PC-3 (cell line): Measurements from ENCODE around the gene PFDN2. TPM values are rescaled to one million over a fixed set of nuclear protein-coding genes. Genes with fewer than 3 reads are reported as not detected.

Experiments
- ATAC-seq: fragments of 200-7000 bp; cut with Tn5 transposase; 2 replicates; pipeline ENCODE4 v1.9.1; 2020; ENCODE audit warnings: mild to moderate bottlenecking, moderate library complexity
- Bru-seq: library from RNA; stranded (reverse); fragments of 400-500 nt; gene quantifications from one replicate; lab custom pipeline; 2021; lab: Mats Ljungman, UMichigan
- BruChase-seq, 2 experiments: library from RNA; stranded (reverse); fragments of 400-500 nt; gene quantifications; one replicate each; lab custom pipeline; 2021; lab: Mats Ljungman, UMichigan
- BruUV-seq: library from RNA; stranded (reverse); fragments of 400-500 nt; replicated peaks from 2 replicates; lab custom pipeline; 2021; lab: Mats Ljungman, UMichigan
- CTCF ChIA-PET: fragments of 300-600 bp; sonication (Branson Sonifier 250); formaldehyde crosslinking; loops from one replicate; lab custom pipeline; 2022; ENCODE audit warnings: antibody characterized with exemption; lab: Charles Lee
- POLR2A ChIA-PET: fragments of 300-600 bp; sonication (Branson Sonifier 250); formaldehyde crosslinking; loops from one replicate; lab custom pipeline; 2022; ENCODE audit warnings: antibody characterized with exemption; ENCODE audit not compliant: unreplicated experiment; lab: Charles Lee
- DNase-seq: peaks from one replicate; pipeline ENCODE4 v3.0.0-alpha.2; 2015
- H2AFZ ChIP-seq: fragments of 300-600 bp; sonication (generic); 2 replicates; pipeline ENCODE4 v1.6.0; 2016; ENCODE audit warnings: antibody characterized with exemption, low read length
- H3F3A ChIP-seq: fragments of 300-600 bp; sonication (generic); one replicate; pipeline ENCODE4 v1.6.0; 2017; ENCODE audit warnings: antibody characterized with exemption, low read length, control low read depth, mild to moderate bottlenecking; ENCODE audit not compliant: unreplicated experiment
- H3K27ac ChIP-seq: fragments of 300-600 bp; sonication (generic); 2 replicates; pipeline ENCODE4 v1.5.1; 2016; ENCODE audit warnings: mild to moderate bottlenecking, low read length
- H3K27me3 ChIP-seq: fragments of 300-600 bp; sonication (generic); 2 replicates; pipeline ENCODE4 v1.6.1; 2016; ENCODE audit warnings: low read length, mixed read lengths
- H3K36me3 ChIP-seq: fragments of 300-600 bp; sonication (generic); 2 replicates; pipeline ENCODE4 v1.6.1; 2016; ENCODE audit warnings: low read depth, mixed run types, low read length, mixed read lengths
- H3K4me1 ChIP-seq: fragments of 300-600 bp; sonication (generic); 2 replicates; pipeline ENCODE4 v1.5.1; 2016; ENCODE audit warnings: low read length; ENCODE audit not compliant: insufficient read depth
- H3K4me2 ChIP-seq: fragments of 300-600 bp; sonication (generic); 2 replicates; pipeline ENCODE4 v1.6.0; 2016; ENCODE audit warnings: low read length
- H3K4me3 ChIP-seq: fragments of 300-600 bp; sonication (generic); 2 replicates; pipeline ENCODE4 v1.5.1; 2016; ENCODE audit warnings: mild to moderate bottlenecking, low read length, mixed read lengths
- H3K79me2 ChIP-seq: fragments of 300-600 bp; sonication (generic); 2 replicates; pipeline ENCODE4 v1.6.1; 2017; ENCODE audit warnings: low read length, mixed read lengths
- H3K9ac ChIP-seq: fragments of 300-600 bp; sonication (generic); 2 replicates; pipeline ENCODE4 v1.6.0; 2016; ENCODE audit warnings: mild to moderate bottlenecking, low read length
- H3K9me2 ChIP-seq: fragments of 300-600 bp; sonication (generic); replicated peaks from 2 replicates; pipeline ENCODE4 v1.6.1; 2016; ENCODE audit warnings: mixed run types, low read length, mixed read lengths
- H3K9me3 ChIP-seq: fragments of 300-600 bp; sonication (generic); 2 replicates; pipeline ENCODE4 v1.6.1; 2016; ENCODE audit warnings: low read length, mixed read lengths
- H4K20me1 ChIP-seq: fragments of 300-600 bp; sonication (generic); 2 replicates; pipeline ENCODE4 v1.6.1; 2016; ENCODE audit warnings: low read length, mixed read lengths
- CTCF ChIP-seq: fragments of 300-600 bp; sonication (generic); conservative IDR thresholded peaks from 2 replicates; pipeline ENCODE4 v1.5.1; 2017; ENCODE audit warnings: antibody characterized with exemption, low read depth, mild to moderate bottlenecking, low read length
- EZH2 ChIP-seq: fragments of 300-600 bp; sonication (generic); IDR thresholded peaks from one replicate; pipeline ENCODE4 v1.6.1; 2017; ENCODE audit warnings: antibody characterized with exemption, mild to moderate bottlenecking, low read length; ENCODE audit not compliant: unreplicated experiment
- EZH2phosphoT487 ChIP-seq: fragments of 300-600 bp; sonication (generic); IDR thresholded peaks from 2 replicates; pipeline ENCODE4 v1.6.1; 2018; ENCODE audit warnings: mild to moderate bottlenecking, antibody characterized with exemption, low read length, borderline replicate concordance
- intact Hi-C: fragments of 100-400 bp; cut with micrococcal nuclease; formaldehyde crosslinking; loops from 2 replicates; pipeline ENCODE4 v1.9.0; 2023
- long read RNA-seq: library from polyadenylated mRNA; unstranded; transcript quantifications from one replicate; pipeline ENCODE4 v2.0.0, GENCODE V29; 2021; ENCODE audit not compliant: unreplicated experiment
- total RNA-seq: library from RNA; depleted of rRNA; stranded (reverse); fragments of >200 nt; gene quantifications from 2 replicates; pipeline ENCODE4 v1.2.3, GENCODE V29; 2014; rRNA removed

PFDN2 gene
- 174 and 197 TPM in 2 replicates for total RNA-seq
- Bru-seq, nascent RNA: percentile 98 among the genes with signal in this experiment
- BruChase-seq, experiment 1, labeled RNA remaining after a 6-hour chase: percentile 97 among the genes with signal in this experiment
- BruChase-seq, experiment 2, labeled RNA remaining after a 2-hour chase: percentile 96 among the genes with signal in this experiment
- long read RNA-seq, transcript PFDN2-201 (4 exons, 677 nt): major isoform, 173 of 212 reads
- long read RNA-seq, transcript PFDN2-202 (2 exons, 408 nt): minor isoform, 7 of 212 reads
- long read RNA-seq, partial matches to known transcripts: 20 of 212 reads
- long read RNA-seq, other reads (novel, unspliced or antisense): 12 of 212 reads

GRCh38 chr1:161117759-161118581 is at the start of gene PFDN2, which contains the start of gene NIT1:
Gene PFDN2, minus strand, starts transcription at chr1:161118037. Its CDS starts 11 bp downstream, at chr1:161118026.
Gene NIT1, plus strand, starts transcription at chr1:161118105. Its CDS starts 72 bp downstream, at chr1:161118177.
- CTCF ChIA-PET: no interaction called here
- TF ChIP-seq CTCF (no peak), EZH2phosphoT487 (no peak), EZH2 (no peak)
- Histone ChIP-seq H3K9me2 (no peaks in the 10 kb centered on the region), H3K27ac (peak within 1 kb of the TSS; percentile 77), H3K4me2 (peak within 1 kb of the TSS; percentile 83), H3K4me3 (peak within 1 kb of the TSS; percentile 85), H3K4me1 (peaks cover 54% of the 10 kb centered on the region), H3F3A (peaks cover 4% of the 10 kb centered on the region), H3K79me2 (peaks cover 68% of the 10 kb centered on the region), H3K9me3 (no peaks in the 10 kb centered on the region), H3K36me3 (peaks cover 48% of the 10 kb centered on the region), H4K20me1 (peaks cover 24% of the 10 kb centered on the region), H3K27me3 (no peaks in the 10 kb centered on the region), H2AFZ (peak within 1 kb of the TSS; percentile 78), H3K9ac (peak within 1 kb of the TSS; percentile 94)
- BruUV-seq: no TSS peak
- ATAC-seq (peak; percentile 71), DNase-seq (peak; percentile 90)
- intact Hi-C loops: loop anchor here (1.0 to 10.0 kb wide), 3 partner anchors 35 to 93 kb away; partner anchors contain the start of genes F11R, UFC1 and USP21
- POLR2A ChIA-PET: interaction anchor here (1.0 to 1.3 kb wide), 2 partner anchors 15 to 47 kb away, joined by 6 read pairs; partner anchors contain the start of gene DEDD

GRCh38 chr1:161166669-161167548 is 49.1 kb upstream of the PFDN2 start:
- peak overlapping the region; percentile 75 for H3K4me3 ChIP-seq
- no peaks in the 10 kb centered on the region for H3K9me2 ChIP-seq
- peak overlapping the region; percentile 71 for H3K9ac ChIP-seq
- POLR2A ChIA-PET: interaction anchor here (0.5 kb wide), 1 partner anchor 104 kb away, joined by 7 read pairs; no protein-coding TSS in a partner anchor
- H3K36me3 ChIP-seq: peaks cover 21% of the 10 kb centered on the region; the same call in 1 of the 2 replicates
- intact Hi-C loops: no loop called here
- no peak for DNase-seq
- CTCF ChIA-PET: interaction anchor here (0.6 to 1.2 kb wide), 5 partner anchors 10 to 208 kb away, joined by 3 to 5 read pairs (median 3); partner anchors contain the start of genes B4GALT3 and TOMM40L
- BruUV-seq: TSS peak; percentile 45
- H4K20me1 ChIP-seq: no peaks in the 10 kb centered on the region
- peak; percentile 13 for ATAC-seq
- TF ChIP-seq CTCF (no peak), EZH2phosphoT487 (no peak), EZH2 (no peak)
- peak overlapping the region; percentile 34 for H3K27ac ChIP-seq
- peak overlapping the region; percentile 88 for H2AFZ ChIP-seq
- no peaks in the 10 kb centered on the region for H3K27me3 ChIP-seq
- no peaks in the 10 kb centered on the region for H3K9me3 ChIP-seq
- no peaks in the 10 kb centered on the region for H3K79me2 ChIP-seq
- peaks cover 10% of the 10 kb centered on the region for H3F3A ChIP-seq
- H3K4me1 ChIP-seq: peaks cover 19% of the 10 kb centered on the region
- H3K4me2 ChIP-seq: peak overlapping the region; percentile 92
